Pancreas (tissue), 10 donors: ENCODE data around the gene MEX3A. TPM values are rescaled to one million over a fixed set of nuclear protein-coding genes. Genes with fewer than 3 reads are reported as not detected.

Experiments used
- ATAC-seq, 4 donors: fragments of 200-7000 bp; cut with Tn5 transposase; one replicate each; pipeline versions ENCODE4 v1.8.0 to v1.9.1; 2020; ENCODE audit warnings: mild to moderate bottlenecking in 4 of 4, moderate library complexity in 4 of 4
- DNase-seq, 6 donors: peaks; one replicate each; pipeline ENCODE4 v3.0.0-alpha.2; 2020
- FAIRE-seq: peaks from 2 replicates; lab custom pipeline; 2012; peaks lifted over from hg19 to GRCh38; lab: Jason Lieb, UNC
- H3K27ac ChIP-seq, 4 donors: fragments of 200-600 bp; sonication (generic); 1 replicate in 3 of 4; 2 replicates in 1 of 4; pipeline versions ENCODE4 v1.5.0 to v1.8.0; 2020
- H3K27me3 ChIP-seq, 4 donors: fragments of 200-600 bp; one replicate each; pipeline ENCODE4 v1.8.0; 2021
- H3K36me3 ChIP-seq, 3 donors: fragments of 200-600 bp; sonication (generic) in 1 of 3; one replicate each; pipeline versions ENCODE4 v1.5.0 to v1.8.0; 2020 to 2021
- H3K4me1 ChIP-seq, 3 donors: fragments of 200-600 bp; one replicate each; pipeline ENCODE4 v1.8.0; 2021
- H3K4me3 ChIP-seq, 4 donors: fragments of 200-600 bp; sonication (generic) in 2 of 4; one replicate each; pipeline versions ENCODE4 v1.5.0 to v1.8.0; 2020 to 2021
- H3K9me3 ChIP-seq, 4 donors: fragments of 200-600 bp; one replicate each; pipeline ENCODE4 v1.8.0; 2021
- WGBS, 2 donors: extraction: QIAGEN DNeasy Blood & Tissue Kit; methylation state at CpG; one replicate each; pipeline ENCODE4 v1.1.7; 2013; 5-methylcytosine and 5-hydroxymethylcytosine counted together
- intact Hi-C, 3 donors: fragments of 100-400 bp; cut with DNase I; formaldehyde crosslinking; loops; one replicate each; pipeline versions ENCODE4 v1.11.1 to v1.14.2; 2022
- polyA plus RNA-seq, 2 donors: library from polyadenylated mRNA; stranded (reverse); fragments of 200-250 nt; gene quantifications; one replicate each; pipeline ENCODE4 v1.2.3, GENCODE V29; 2013
- total RNA-seq, 6 donors: library from RNA; stranded (reverse); fragmentation: NEBNext Ultra II Directional in 4 of 6; extraction: Animal tissue kit (Norgen Biotek cat#: 25700) in 4 of 6; gene quantifications; one replicate each; pipeline versions ENCODE4 v1.2.1 to v1.2.4, GENCODE V29; 2021 to 2023
- TF ChIP-seq, protein P1 (sequence below), 4 donors: fragments of 200-600 bp; sonication (generic) in 3 of 4; IDR thresholded peaks; one replicate each; pipeline versions ENCODE4 v1.5.0 to v1.8.0; 2021; ENCODE audit warnings: antibody characterized with exemption in 4 of 4
- donor health status: healthy with polysubstance abuse.
- donor health status: DM: no; HTN: no; CAD: no; lungs with moderate emphysema.
- donor health status: DM: no; HTN: no; CAD: no.
- donor health status: control.
- donor health status: control.
- donor health status: Bipolar disorder and iron deficiency.
- donor health status: DM: yes; HTN: yes; CAD: no.
- donor health status: DM: no; HTN: no; CAD: no.
- donor health status: DM: no; HTN: no; CAD: no.
- donor health status: DM: yes; HTN: yes; CAD: no.

Gene MEX3A
- total and polyA plus RNA-seq, 8 donors, result 0.12 to 3.1 (median 0.65) TPM

DNA sequence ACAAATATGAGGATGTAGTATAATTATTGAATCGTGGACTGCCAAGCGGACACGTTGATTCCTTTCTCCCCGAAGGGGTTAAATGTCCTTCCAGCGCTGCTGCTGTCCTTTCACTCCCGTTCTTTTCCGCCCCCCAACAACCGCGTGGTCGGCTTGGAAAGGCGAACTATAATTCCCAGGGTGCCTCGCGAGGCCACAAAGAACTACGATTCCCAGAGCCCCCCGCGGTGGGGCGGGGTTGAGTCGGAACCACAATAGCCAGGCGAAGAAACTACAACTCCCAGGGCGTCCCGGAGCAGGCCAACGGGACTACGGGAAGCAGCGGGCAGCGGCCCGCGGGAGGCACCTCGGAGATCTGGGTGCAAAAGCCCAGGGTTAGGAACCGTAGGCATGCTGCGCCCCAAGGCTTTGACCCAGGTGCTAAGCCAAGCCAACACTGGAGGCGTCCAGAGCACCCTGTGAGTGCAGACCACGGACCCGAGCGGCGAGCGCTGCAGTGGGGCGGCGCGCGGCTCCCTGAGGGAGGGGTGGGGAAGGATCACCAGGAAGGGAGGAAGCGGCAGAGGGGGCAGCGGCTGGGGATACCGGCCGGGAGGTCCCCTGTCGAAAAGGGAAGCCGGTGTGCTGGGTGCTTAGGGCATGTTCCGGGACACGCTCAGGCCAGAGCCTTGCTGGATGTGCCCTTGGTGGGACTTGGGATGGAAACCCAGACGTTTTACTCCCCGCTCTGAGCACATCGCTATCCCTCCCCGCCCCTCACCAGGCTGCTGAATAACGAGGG is 27.6 kb downstream of the MEX3A start, which contains the start of gene LAMTOR2:
TSS of gene LAMTOR2 (plus strand) at position 283 of the 781 bp plus-strand sequence. CDS start at position 391, 108 bp downstream.
- H3K27ac ChIP-seq, result peak within 1 kb of the TSS; percentile 89 to 92 (median 90)
- no peaks in the 10 kb centered on the region for H3K9me3 ChIP-seq
- H3K4me1 ChIP-seq, result peaks cover 0 to 12% (median 8%) of the 10 kb centered on the region in 3 donors
- H3K27me3 ChIP-seq, result no peaks in the 10 kb centered on the region
- no peaks in the 10 kb centered on the region for H3K36me3 ChIP-seq
- WGBS, 2 donors, result 0% methylated on average over 52 to 53 of the region's 53 CpGs
- DNase-seq, result peak; percentile 95 to 98 (median 98)
- FAIRE-seq, result peak; percentile 66
- ATAC-seq, result peak; percentile 88 to 94 (median 90)
- TF ChIP-seq, protein P1, sequence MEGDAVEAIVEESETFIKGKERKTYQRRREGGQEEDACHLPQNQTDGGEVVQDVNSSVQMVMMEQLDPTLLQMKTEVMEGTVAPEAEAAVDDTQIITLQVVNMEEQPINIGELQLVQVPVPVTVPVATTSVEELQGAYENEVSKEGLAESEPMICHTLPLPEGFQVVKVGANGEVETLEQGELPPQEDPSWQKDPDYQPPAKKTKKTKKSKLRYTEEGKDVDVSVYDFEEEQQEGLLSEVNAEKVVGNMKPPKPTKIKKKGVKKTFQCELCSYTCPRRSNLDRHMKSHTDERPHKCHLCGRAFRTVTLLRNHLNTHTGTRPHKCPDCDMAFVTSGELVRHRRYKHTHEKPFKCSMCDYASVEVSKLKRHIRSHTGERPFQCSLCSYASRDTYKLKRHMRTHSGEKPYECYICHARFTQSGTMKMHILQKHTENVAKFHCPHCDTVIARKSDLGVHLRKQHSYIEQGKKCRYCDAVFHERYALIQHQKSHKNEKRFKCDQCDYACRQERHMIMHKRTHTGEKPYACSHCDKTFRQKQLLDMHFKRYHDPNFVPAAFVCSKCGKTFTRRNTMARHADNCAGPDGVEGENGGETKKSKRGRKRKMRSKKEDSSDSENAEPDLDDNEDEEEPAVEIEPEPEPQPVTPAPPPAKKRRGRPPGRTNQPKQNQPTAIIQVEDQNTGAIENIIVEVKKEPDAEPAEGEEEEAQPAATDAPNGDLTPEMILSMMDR (IDR thresholded peaks at IDR 0.05), result no peak
- intact Hi-C loops, result no loop called here
- peak within 1 kb of the TSS; percentile 57 to 99 (median 92) for H3K4me3 ChIP-seq

DNA sequence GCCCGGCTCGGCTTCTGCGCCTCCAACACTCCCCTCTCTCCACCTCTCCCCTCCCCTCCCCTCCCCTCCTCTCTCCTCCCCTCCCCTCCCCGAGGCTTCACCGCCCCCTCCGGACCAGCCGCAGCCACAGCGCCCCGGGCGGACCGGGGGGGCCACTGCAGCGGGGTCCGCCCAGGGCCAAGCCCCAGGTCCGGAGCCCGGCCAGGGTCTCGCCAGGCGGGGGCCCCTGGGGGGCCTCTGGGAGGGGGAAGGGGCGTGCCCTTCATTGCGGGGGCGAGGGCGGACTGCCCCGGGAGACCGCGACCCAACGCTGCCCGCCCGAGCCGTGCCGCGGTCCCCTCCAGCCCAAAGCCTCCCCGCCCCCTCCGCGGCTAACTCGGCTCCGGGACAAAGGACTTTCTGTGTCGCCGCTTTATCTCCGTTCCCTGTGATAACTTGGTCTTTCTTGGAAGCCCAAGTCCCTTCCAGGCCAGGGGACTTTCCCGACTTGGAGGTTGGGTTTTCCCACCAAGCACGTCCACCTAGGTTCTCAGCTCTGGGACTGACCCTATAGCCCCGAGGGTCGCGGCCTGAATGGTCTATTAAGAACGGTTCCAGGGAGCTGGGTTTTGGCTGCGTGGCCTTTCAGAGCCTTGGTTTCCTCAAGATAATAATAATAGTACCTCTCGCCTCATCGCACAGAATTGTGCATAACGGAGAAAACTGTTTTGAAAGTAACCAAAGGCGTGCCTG is 28.3 kb downstream of the MEX3A start, which contains the start of gene UBQLN4:
TSS of gene UBQLN4 (minus strand) at position 31 of the 732 bp plus-strand sequence. CDS start 97 bp downstream, outside the sequence.
- Histone ChIP-seq H3K36me3 (no peaks in the 10 kb centered on the region), H3K4me3 (peak within 1 kb of the TSS; percentile 57 to 99 (median 92)), H3K27me3 (no peaks in the 10 kb centered on the region), H3K27ac (peak within 1 kb of the TSS; percentile 89 to 92 (median 90)), H3K9me3 (no peaks in the 10 kb centered on the region), H3K4me1 (peaks cover 0 to 12% (median 8%) of the 10 kb centered on the region in 3 donors)
- WGBS, 2 donors, result 0 to 1% methylated on average over 34 to 47 of the region's 49 CpGs
- TF ChIP-seq, protein P1 (IDR thresholded peaks at IDR 0.05), result peak; percentile 36 to 56 (median 46)
- peak; percentile 78 to 87 (median 86) for ATAC-seq
- intact Hi-C loops, result no loop called here
- peak; percentile 87 to 96 (median 92) for DNase-seq
- no peak for FAIRE-seq

DNA sequence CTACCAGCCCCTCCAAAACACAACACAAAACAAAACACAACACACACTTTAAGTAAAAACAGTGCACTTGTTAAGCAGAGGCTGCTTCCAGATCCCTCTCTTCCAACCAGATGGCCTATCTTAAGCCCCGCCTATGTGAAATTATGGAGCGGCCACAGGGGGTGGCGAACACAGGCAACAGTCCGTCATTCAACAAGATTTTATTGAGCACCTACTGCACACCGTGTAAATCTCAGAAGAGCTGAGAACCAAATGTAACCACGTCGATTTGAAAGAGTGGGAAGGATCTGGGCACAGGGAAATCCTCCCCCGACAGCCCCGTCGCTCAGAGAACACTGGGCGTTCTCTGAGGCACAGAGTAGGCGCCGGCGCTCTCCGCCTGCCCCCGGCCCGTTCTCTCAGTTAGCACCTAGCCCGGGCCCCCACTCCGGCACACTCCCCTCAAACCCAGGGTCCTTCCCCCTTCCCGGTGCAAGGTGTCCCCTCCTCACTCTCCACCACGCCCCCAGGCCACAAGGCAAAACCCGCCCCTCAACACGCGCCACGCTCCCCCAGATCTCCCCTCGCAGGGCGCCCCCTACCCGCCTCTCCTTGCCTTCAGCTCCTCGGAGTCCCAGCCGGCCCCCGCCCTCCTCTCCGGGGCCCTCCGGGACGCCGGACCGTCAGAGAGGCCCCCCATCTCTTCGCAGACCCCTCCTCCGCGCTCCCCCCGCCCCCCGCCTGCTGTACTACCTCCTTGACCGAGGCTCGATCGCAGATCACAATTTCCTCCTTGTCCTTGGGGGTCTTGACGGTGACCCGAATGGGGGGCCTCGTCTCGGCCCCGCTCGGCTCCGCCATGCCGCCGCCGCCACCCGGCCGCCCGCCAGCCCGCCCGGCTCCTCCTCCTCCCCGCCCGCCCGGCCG is 29.1 kb downstream of the MEX3A start:
- ATAC-seq (peak in 3 of 4 donors; percentile 1 to 12 (median 7)), FAIRE-seq (no peak), DNase-seq (peak; percentile 53 to 86 (median 70))
- intact Hi-C loops, result no loop called here
- TF ChIP-seq, protein P1 (IDR thresholded peaks at IDR 0.05), result no peak
- Histone ChIP-seq H3K4me3 (peak overlapping the region; percentile 33 to 99 (median 74)), H3K9me3 (no peaks in the 10 kb centered on the region), H3K36me3 (no peaks in the 10 kb centered on the region), H3K27me3 (no peaks in the 10 kb centered on the region), H3K4me1 (peaks cover 0 to 12% (median 8%) of the 10 kb centered on the region in 3 donors), H3K27ac (peak overlapping the region in 2 of 4 donors; percentile 33 to 39)
- WGBS, 2 donors, result 1 to 2% methylated on average over 27 to 63 of the region's 63 CpGs

DNA sequence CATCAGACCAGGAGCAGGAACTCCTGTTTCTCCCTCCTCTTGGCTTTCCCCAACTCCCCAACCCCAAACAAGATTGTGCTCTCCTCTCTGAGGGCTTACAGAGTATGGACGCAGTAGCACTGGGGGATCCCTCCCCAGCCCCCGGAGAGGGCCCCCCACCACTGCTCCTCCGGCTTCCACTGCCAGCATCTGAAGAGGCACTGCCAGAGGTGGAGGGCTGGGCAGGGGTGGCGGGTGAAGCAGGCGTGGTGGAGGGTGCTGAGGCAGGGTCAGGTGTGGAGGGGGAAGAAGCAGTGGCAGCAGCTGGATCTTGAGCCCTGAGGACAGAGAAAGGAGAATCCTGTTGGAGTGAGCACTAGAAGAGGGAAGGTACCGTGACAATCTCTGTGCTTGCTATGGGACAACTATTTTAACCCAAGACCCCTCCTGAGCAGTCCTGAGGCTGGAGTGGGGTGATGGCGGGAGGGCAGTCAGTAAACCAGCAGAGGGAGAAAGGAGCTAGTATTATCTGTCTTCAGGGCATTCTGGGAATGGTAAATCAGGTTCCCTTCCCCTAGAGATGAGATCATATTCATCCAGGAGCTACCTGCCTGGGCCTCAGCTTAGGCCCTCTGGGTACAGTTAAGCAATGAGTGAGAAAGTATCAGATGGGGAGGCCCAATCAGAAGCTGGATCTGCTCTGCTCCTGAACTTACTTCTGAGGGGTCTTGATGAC is 31.1 kb downstream of the MEX3A start:
- TF ChIP-seq, protein P1 (IDR thresholded peaks at IDR 0.05), result no peak
- no peak overlapping the region for H3K4me3 ChIP-seq
- 90 to 91% methylated on average over 5 to 7 of the region's 7 CpGs for WGBS, 2 donors
- no peaks in the 10 kb centered on the region for H3K27me3 ChIP-seq
- H3K4me1 ChIP-seq, result peaks cover 0 to 8% (median 7%) of the 10 kb centered on the region in 3 donors
- no peaks in the 10 kb centered on the region for H3K9me3 ChIP-seq
- DNase-seq (no peak), ATAC-seq (no peak), FAIRE-seq (no peak)
- H3K36me3 ChIP-seq, result no peaks in the 10 kb centered on the region
- H3K27ac ChIP-seq, result no peak overlapping the region
- intact Hi-C loops, result no loop called here
